Neural cell (in vitro differentiated cells): Measurements from ENCODE around the gene GJD2. TPM values are rescaled to one million over a fixed set of nuclear protein-coding genes. Genes with fewer than 3 reads are reported as not detected.

ENCODE experiments used
- H2AFZ ChIP-seq: fragments of 200-600, 300-800 bp; sonication (generic), shearing (Covaris generic); 2 replicates; pipeline ENCODE4 v1.6.0; 2014; ENCODE audit warnings: low read depth, mild to moderate bottlenecking, antibody characterized with exemption, low read length, moderate library complexity
- H3F3A ChIP-seq: fragments of 200-600 bp; shearing (Covaris generic); 2 replicates; pipeline ENCODE4 v1.6.1; 2016; ENCODE audit warnings: mild to moderate bottlenecking, moderate library complexity, mixed read lengths, antibody characterized with exemption, low read length; ENCODE audit not compliant: insufficient read depth, poor library complexity, severe bottlenecking
- H3K27ac ChIP-seq: fragments of 200-600, 300-800 bp; sonication (generic), shearing (Covaris generic); 2 replicates; pipeline ENCODE4 v1.5.1; 2014; ENCODE audit warnings: mild to moderate bottlenecking, low read length, moderate library complexity
- H3K27me3 ChIP-seq: fragments of 300-800, 200-600 bp; sonication (generic), shearing (Covaris generic); 2 replicates; pipeline ENCODE4 v1.6.0; 2014; ENCODE audit warnings: mild to moderate bottlenecking, low read depth, low read length, moderate library complexity; ENCODE audit not compliant: insufficient read depth
- H3K36me3 ChIP-seq: fragments of 300-800, 200-600 bp; sonication (generic), shearing (Covaris generic); 2 replicates; pipeline ENCODE4 v1.5.1; 2014; ENCODE audit warnings: mild to moderate bottlenecking, antibody characterized with exemption, low read length, moderate library complexity; ENCODE audit not compliant: insufficient read depth
- H3K4me2 ChIP-seq: fragments of 300-800, 200-600 bp; sonication (generic), shearing (Covaris generic); 2 replicates; pipeline ENCODE4 v1.6.0; 2014; ENCODE audit warnings: mild to moderate bottlenecking, low read length
- H3K4me3 ChIP-seq: fragments of 300-800, 200-600 bp; sonication (generic), shearing (Covaris generic); 2 replicates; pipeline ENCODE4 v1.5.1; 2014; ENCODE audit warnings: mild to moderate bottlenecking, low read length, moderate library complexity
- H3K79me2 ChIP-seq: fragments of 200-600 bp; shearing (Covaris generic); replicated peaks from 2 replicates; pipeline ENCODE4 v1.6.0; 2014; ENCODE audit warnings: mild to moderate bottlenecking, low read length, moderate library complexity; ENCODE audit not compliant: insufficient read depth
- H3K9ac ChIP-seq: fragments of 300-800, 200-600 bp; sonication (generic), shearing (Covaris generic); 2 replicates; pipeline ENCODE4 v1.6.1; 2016; ENCODE audit warnings: mild to moderate bottlenecking, low read length, mixed read lengths
- H3K9me2 ChIP-seq: fragments of 200-600 bp; shearing (Covaris generic); 2 replicates; pipeline ENCODE4 v1.6.1; 2016; ENCODE audit warnings: mild to moderate bottlenecking, low read length, mixed read lengths; ENCODE audit not compliant: insufficient read depth
- H3K9me3 ChIP-seq: fragments of 200-600, 300-800 bp; sonication (generic), shearing (Covaris generic); 2 replicates; pipeline ENCODE4 v1.6.1; 2016; ENCODE audit warnings: mild to moderate bottlenecking, mixed run types, low read length, moderate library complexity, mixed read lengths
- H4K20me1 ChIP-seq: fragments of 200-600 bp; shearing (Covaris generic); 2 replicates; pipeline ENCODE4 v1.6.1; 2016; ENCODE audit warnings: mild to moderate bottlenecking, mixed run types; ENCODE audit not compliant: insufficient read depth
- EP300 ChIP-seq: fragments of 450-650 bp; conservative IDR thresholded peaks from 2 replicates; pipeline ENCODE4 v1.6.1; 2014; ENCODE audit warnings: antibody characterized with exemption, mild to moderate bottlenecking, moderate library complexity; ENCODE audit not compliant: poor library complexity, severe bottlenecking
- EZH2 ChIP-seq: fragments of 200-600, 300-800 bp; shearing (Covaris generic), sonication (generic); IDR thresholded peaks from 2 replicates; pipeline ENCODE4 v1.6.1; 2014; ENCODE audit warnings: antibody characterized with exemption, low read length, borderline replicate concordance, mild to moderate bottlenecking; ENCODE audit not compliant: insufficient read depth, poor library complexity, severe bottlenecking
- MXI1 ChIP-seq: fragments of 450-650 bp; conservative IDR thresholded peaks from 2 replicates; pipeline ENCODE4 v1.6.1; 2014; ENCODE audit warnings: antibody characterized with exemption, mild to moderate bottlenecking; ENCODE audit not compliant: poor library complexity, severe bottlenecking
- POLR2AphosphoS5 ChIP-seq: IDR thresholded peaks from 2 replicates; pipeline ENCODE4 v1.6.1; 2012
- RAD21 ChIP-seq: fragments of 450-650 bp; conservative IDR thresholded peaks from 2 replicates; pipeline ENCODE4 v1.6.1; 2014; ENCODE audit warnings: antibody characterized with exemption, mild to moderate bottlenecking, moderate library complexity
- SMC3 ChIP-seq: fragments of 450-650 bp; conservative IDR thresholded peaks from 2 replicates; pipeline ENCODE4 v1.6.1; 2014; ENCODE audit warnings: antibody characterized with exemption, mild to moderate bottlenecking, moderate library complexity; ENCODE audit not compliant: poor library complexity
- TAF1 ChIP-seq: IDR thresholded peaks from 2 replicates; pipeline ENCODE4 v1.6.1; 2012; ENCODE audit warnings: low read depth
- polyA plus RNA-seq: library from polyadenylated mRNA; depleted of rRNA; stranded (reverse); fragments of >200 nt; gene quantifications from 2 replicates; pipeline ENCODE4 v1.2.3, GENCODE V29; 2014
- TF ChIP-seq, protein P1 (sequence below): fragments of 450-650 bp; IDR thresholded peaks from 2 replicates; pipeline ENCODE4 v1.5.1; 2014; ENCODE audit warnings: antibody characterized with exemption, mild to moderate bottlenecking, moderate library complexity; ENCODE audit not compliant: poor library complexity, severe bottlenecking
- TF ChIP-seq, protein P2 (sequence below): IDR thresholded peaks from 2 replicates; pipeline ENCODE4 v1.6.1; 2012; ENCODE audit warnings: borderline replicate concordance

Gene GJD2
- polyA plus RNA-seq, 1 donor from 2014 or later, result 4.6 TPM

DNA sequence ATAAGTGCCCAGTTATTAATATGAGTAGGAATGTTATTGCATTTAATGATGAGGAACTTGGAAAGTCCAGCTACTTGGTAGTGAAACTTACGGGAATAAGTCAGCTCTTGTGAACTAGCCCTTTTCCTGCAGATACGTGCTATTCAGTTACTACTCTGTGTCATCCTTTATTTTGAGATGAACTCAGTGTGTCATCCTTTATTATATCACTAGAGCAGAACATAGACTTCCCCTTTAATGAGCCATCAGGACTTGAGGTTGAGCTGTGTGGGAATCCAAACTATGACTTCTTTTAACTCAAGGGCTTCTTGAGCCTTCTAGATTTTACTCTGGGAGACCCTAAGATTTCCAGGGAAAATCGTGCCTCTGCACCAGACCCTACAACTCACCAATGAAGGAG, 36.9 kb upstream of the GJD2 start:
- TF ChIP-seq SMC3 (no peak), EZH2 (no peak), POLR2AphosphoS5 (no peak), EP300 (no peak), TAF1 (no peak), RAD21 (no peak), MXI1 (no peak)
- TF ChIP-seq, protein P1, sequence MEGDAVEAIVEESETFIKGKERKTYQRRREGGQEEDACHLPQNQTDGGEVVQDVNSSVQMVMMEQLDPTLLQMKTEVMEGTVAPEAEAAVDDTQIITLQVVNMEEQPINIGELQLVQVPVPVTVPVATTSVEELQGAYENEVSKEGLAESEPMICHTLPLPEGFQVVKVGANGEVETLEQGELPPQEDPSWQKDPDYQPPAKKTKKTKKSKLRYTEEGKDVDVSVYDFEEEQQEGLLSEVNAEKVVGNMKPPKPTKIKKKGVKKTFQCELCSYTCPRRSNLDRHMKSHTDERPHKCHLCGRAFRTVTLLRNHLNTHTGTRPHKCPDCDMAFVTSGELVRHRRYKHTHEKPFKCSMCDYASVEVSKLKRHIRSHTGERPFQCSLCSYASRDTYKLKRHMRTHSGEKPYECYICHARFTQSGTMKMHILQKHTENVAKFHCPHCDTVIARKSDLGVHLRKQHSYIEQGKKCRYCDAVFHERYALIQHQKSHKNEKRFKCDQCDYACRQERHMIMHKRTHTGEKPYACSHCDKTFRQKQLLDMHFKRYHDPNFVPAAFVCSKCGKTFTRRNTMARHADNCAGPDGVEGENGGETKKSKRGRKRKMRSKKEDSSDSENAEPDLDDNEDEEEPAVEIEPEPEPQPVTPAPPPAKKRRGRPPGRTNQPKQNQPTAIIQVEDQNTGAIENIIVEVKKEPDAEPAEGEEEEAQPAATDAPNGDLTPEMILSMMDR, result no peak
- TF ChIP-seq, protein P2, sequence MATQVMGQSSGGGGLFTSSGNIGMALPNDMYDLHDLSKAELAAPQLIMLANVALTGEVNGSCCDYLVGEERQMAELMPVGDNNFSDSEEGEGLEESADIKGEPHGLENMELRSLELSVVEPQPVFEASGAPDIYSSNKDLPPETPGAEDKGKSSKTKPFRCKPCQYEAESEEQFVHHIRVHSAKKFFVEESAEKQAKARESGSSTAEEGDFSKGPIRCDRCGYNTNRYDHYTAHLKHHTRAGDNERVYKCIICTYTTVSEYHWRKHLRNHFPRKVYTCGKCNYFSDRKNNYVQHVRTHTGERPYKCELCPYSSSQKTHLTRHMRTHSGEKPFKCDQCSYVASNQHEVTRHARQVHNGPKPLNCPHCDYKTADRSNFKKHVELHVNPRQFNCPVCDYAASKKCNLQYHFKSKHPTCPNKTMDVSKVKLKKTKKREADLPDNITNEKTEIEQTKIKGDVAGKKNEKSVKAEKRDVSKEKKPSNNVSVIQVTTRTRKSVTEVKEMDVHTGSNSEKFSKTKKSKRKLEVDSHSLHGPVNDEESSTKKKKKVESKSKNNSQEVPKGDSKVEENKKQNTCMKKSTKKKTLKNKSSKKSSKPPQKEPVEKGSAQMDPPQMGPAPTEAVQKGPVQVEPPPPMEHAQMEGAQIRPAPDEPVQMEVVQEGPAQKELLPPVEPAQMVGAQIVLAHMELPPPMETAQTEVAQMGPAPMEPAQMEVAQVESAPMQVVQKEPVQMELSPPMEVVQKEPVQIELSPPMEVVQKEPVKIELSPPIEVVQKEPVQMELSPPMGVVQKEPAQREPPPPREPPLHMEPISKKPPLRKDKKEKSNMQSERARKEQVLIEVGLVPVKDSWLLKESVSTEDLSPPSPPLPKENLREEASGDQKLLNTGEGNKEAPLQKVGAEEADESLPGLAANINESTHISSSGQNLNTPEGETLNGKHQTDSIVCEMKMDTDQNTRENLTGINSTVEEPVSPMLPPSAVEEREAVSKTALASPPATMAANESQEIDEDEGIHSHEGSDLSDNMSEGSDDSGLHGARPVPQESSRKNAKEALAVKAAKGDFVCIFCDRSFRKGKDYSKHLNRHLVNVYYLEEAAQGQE, result no peak

DNA sequence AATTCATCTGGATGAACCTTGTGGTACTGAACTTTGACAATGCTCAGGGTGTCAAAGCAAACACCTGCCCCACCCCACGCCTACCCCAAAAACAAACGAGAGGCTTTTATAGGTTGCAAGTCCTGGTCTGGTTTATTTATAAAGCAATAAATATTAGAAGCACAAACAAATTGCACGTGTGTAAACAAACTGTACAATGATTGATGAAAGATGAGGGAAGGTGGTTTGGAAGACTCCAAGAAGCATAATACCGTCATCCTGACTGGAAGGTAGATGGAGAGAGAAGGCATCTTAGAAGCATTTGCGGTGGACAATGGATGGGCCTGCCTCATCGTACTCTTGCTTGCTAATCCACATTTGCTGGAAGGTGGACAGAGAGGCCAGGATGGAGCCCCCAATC, 35.3 kb upstream of the GJD2 start:
- Histone ChIP-seq H4K20me1 (no peaks in the 10 kb centered on the region), H3F3A (no peaks in the 10 kb centered on the region), H3K9ac (no peak overlapping the region), H3K79me2 (no peaks in the 10 kb centered on the region), H3K9me3 (no peaks in the 10 kb centered on the region), H3K4me2 (no peak overlapping the region), H3K27me3 (peaks cover 8% of the 10 kb centered on the region), H3K4me3 (no peak overlapping the region), H2AFZ (no peak overlapping the region), H3K9me2 (no peaks in the 10 kb centered on the region), H3K36me3 (no peaks in the 10 kb centered on the region), H3K27ac (no peak overlapping the region)
- TF ChIP-seq RAD21 (no peak), TAF1 (no peak), EZH2 (no peak), EP300 (no peak), POLR2AphosphoS5 (no peak), SMC3 (no peak), MXI1 (no peak)
- TF ChIP-seq, protein P1, result no peak
- TF ChIP-seq, protein P2, result no peak

More for the DNA sequence above, 36.9 kb upstream of the GJD2 start:
- peaks cover 20% of the 10 kb centered on the region for H3K27me3 ChIP-seq
- H3K27ac ChIP-seq, result no peak overlapping the region
- H3K4me3 ChIP-seq, result no peak overlapping the region
- no peaks in the 10 kb centered on the region for H3K9me3 ChIP-seq
- H3K4me2 ChIP-seq, result no peak overlapping the region
- H2AFZ ChIP-seq, result no peak overlapping the region
- no peaks in the 10 kb centered on the region for H3K9me2 ChIP-seq
- H3K36me3 ChIP-seq, result no peaks in the 10 kb centered on the region
- no peaks in the 10 kb centered on the region for H4K20me1 ChIP-seq
- no peak overlapping the region for H3K9ac ChIP-seq
- no peaks in the 10 kb centered on the region for H3F3A ChIP-seq
- no peaks in the 10 kb centered on the region for H3K79me2 ChIP-seq
